NCI-H2196 (cell line): ENCODE measurements around the gene RGS6.
A peak's percentile ranks its signal among the peaks of the same experiment; 100 is the strongest.

Source experiments
- DNase-seq: peaks from one replicate; lab custom pipeline; 2025; ENCODE audit not compliant: unreplicated experiment; lab: John Stamatoyannopoulos, UW

RGS6 gene

GRCh38 chr14:72237722-72238666 is 305.8 kb downstream of the RGS6 start:
- no peak for DNase-seq

- DNase-seq = no peak
Measured at GRCh38 chr14:72243309-72244293, 311.4 kb downstream of the RGS6 start.

DNA sequence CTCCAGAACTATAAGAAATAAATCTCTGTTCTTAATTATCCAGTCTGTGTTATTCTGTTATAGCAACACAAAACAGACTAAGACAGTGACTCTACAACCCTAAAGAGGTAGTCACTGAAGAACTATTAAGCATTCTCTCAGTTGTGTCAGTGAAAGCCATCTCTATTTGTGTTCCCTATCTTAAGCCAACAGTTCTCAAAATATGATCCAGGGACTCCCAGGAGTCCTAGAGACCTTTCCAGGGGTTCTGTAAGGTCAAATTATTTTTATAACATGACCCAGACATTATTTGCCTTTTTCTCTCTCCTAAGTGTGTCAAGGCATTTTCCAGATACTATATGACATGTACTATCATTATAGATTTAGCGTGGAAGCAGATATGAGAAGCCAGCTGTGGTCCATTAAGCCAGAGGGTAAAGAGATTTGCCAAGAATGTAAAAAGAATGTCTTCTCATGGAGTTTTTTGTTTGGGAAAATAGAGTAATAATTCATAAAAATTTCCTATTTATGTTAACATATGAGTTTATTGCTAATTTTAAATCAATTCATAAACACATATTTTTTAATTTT is 315.8 kb downstream of the RGS6 start:
- DNase-seq = no peak

- no peak for DNase-seq
Measured at GRCh38 chr14:72253503-72253902, 321.3 kb downstream of the RGS6 start.

DNA sequence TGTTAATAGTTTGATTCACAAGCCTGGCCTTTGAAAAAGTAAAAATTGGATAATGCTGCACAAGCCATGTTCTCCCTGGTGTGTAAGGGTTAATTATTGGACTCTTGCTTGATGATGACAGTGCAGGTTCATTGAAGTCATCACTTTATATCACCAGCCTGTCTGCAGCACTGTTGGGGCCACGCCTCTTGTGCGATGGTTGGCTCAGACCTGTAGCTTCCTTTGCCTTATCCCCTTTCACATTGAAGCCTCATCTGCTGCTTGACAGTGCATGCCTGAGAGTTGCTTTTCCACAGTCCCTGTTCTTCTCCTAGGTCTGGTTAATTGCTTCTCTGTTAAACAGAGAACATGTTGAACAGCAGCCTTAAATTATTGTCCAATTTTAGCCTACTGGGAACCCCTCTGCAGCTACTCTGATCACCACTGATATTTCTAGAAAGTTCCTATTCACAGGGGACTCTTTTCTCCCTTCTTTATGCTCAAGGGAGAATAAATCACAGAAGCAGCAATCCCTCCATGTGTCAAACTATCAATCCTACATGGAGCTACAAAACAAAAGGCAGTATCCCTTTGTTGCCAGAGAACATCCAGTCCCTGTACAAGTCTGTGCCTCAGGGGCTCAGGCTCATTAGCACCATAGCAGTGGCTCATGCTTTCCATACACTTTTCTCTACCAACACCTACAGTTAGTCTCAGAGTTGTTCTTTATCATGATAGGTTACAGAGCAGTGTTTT is 322.1 kb downstream of the RGS6 start:
- no peak for DNase-seq

DNA sequence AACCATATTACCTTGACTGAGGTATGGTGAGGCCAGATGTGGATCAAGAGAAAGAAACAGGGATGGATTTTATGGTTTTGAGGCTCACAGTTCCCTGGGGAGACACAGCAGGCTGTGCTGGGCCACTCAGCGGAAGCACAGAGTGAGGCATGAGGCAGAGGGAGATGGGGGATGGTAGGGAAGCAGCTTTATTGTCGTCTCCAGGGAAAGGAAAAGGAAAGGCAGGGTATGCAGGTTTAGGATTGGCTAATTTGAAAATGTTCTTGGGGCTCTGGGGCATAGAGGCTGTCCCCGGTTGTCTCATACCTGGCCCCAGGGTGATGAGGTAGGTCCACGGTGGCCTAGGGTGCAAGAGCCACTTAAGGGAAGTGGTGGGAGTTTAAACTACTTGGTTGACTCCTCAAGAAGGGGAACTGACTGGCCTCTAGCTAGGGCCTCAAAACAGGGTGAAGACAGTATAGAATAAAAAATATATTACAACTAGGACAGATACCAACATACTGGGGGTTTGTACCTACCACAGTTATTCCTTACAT is 322.8 kb downstream of the RGS6 start:
- DNase-seq = no peak

DNA sequence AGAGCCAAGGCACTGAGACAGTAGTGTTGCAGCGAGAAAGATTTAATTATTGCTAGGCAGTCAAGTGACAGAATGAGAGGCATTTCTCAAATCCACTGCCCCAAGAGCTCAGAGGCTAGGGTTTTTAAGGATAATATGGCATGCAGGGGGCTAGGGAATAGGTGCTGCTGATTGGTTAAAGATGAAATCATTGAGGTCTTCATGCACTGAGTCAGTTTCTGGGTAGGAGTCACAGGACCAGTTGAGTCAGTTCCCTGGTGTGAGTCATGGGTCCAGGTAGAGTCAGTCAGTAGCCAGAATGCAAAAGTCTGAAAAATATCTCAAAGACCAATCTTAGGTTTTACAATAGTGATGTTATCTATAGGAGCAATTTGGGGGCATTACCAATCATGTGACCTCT is 323.8 kb downstream of the RGS6 start:
- DNase-seq = no peak

DNA sequence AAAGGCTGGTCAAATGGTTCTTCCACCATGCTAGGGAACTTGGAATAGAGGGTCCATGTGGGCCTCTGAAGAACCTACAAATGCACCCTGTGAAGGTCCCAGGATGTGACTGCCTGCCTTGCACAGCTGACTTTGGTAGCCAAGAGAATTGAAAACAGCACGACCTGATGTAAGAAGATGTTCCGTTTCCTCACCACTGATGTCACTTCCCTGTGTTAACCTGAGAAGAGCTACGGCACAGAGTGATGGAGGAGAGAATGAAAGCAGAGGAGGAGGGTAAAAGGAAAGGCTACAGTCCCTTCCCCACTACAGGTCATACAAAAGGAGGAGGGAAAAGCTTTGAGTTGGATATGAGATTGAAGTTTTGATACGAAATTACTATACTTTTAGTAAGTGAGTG is 328.8 kb downstream of the RGS6 start:
- no peak for DNase-seq

DNA sequence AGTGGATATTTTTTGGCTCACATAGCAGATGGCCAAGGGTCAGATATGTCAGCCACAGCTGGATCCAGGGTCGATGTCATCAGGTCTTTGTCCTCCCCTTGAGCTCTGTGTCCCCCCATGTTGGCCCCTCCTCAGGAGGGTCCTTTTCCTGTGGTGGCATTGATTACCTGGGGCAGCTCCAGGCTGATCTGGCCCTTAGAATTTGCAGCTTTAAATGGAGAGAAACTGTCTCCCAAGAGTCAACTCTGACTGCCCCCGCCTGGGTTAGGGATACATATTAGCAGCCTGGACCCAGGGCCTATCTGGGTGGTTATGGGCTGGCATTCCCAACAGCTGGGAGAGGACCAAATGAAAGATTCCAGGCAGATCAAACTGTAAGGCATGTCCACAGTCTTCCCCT is 330.5 kb downstream of the RGS6 start:
- no peak for DNase-seq

DNA sequence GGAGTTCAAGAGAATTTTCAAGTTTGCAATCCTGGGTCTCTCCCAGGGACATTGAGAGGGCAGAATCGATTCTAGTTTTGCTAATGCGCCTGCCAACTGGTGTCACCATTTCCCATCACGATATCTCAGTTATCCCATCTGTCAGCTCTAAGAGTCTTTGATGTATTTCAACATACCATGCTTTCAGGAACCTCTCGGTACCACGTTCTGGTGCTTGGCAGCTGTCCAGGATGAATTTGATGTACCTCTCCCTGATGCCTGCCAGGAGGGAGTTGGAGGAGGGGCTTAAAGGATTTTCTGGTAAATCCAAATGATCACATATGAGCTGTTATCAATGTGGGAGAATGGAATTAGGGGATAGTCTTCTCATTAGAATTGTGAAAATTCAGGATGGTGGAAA is 332.5 kb downstream of the RGS6 start:
- no peak for DNase-seq

DNA sequence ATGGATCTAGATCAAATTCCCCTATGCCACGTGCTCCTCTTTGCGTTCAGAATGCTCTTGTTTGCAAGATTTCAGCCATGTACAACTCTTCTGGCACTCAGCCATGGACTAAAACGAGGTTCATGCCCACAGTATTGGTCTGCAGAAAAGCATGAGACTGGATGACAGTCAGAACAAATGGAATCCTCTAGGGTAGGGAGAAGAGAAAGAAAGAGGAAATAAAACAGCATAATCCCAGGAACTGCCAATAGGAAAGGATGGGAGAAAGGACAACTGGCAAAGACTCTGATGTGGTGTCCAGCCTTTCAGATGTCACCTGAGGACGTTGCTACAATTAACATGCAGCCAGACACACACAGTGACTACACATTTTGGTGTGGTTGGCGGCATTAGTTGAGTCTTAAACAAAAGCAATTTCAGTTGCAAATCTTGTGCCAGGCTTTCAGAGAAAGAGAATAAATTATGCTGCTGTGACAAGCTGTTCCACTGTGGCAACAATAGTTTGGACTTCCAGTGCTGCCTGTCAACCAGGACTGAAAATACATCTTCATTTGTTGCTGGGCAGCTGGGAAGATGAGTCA is 338.0 kb downstream of the RGS6 start:
- no peak for DNase-seq

DNA sequence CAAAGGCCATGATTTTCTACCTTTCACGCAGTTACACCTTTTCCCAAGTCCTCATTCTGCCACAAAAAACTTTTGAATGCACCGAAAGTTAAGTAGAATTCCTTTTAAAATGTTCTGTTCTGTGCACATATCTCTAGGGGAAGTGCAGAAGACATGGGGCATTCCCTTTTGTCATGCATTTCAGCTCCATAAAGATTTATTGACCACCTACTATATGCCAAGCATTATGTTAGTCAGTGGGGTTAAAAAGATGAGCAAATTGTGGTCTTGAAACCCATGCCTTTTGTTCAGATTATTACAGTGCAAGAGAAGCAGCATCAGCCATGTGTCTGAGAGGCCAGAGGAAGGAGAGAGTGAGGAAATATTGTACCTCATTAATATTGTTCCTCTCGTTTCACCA is 338.5 kb downstream of the RGS6 start:
- DNase-seq = no peak

GRCh38 chr14:72275242-72275641 is 343.0 kb downstream of the RGS6 start:
- no peak for DNase-seq

GRCh38 chr14:72278316-72278715 is 346.1 kb downstream of the RGS6 start:
- no peak for DNase-seq

- no peak for DNase-seq
Measured at GRCh38 chr14:72284176-72284575, 351.9 kb downstream of the RGS6 start.

DNA sequence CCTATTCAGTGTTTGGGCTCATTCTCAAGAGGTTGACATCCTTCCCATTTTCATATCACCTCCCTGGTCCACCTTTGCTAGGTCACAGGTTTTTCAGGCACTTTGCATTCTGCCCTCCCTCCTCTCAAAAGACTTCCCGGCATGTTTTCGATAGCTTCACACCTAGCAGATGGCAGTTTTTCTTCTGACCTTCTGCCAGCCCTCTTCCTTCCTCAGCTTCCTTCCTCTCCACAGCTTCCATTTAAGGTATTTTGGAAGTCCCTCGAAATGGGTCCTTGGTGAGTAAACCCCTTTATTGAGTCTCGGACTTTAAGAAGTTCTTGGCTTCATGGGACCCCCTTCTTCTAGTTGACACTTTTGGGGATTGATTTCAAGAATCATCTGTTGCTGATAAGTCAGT is 358.0 kb downstream of the RGS6 start:
- DNase-seq = no peak

DNA sequence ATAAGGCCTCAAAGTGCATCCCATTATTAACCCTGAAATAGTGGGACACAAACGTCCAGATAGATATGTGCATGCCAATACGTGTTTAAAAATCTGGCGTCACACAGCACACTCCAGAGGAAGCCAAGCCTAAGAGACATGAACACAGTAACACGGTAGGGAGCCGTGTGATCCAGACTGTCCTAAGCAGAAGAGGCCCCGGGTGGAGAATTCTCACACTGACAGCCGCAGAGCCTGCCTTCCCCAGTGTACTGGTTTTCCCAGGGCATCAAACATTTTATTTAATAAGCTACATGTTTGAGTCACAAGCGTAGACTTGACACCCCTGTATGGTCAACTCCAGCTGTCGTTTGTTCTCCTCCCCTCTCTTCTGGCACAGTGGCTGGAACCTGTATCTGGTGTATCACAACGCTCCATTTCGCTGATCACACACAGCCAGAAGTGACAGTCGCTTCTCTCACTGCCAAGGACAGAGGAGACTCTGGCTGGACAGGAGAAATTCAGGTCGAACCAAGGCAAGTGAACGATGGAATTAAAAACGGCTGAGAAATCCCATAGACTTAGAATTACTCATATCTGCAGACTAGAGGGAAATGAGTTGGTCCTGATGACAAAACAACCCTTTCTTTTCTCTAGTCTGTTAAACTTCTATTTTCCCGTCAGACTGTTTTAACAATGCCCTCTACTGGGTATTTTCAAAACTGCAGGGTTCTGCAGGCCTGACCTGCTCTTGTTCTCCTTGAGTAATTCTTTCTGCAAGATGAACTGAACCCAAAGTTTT is 359.9 kb downstream of the RGS6 start:
- peak; percentile 49 for DNase-seq

DNA sequence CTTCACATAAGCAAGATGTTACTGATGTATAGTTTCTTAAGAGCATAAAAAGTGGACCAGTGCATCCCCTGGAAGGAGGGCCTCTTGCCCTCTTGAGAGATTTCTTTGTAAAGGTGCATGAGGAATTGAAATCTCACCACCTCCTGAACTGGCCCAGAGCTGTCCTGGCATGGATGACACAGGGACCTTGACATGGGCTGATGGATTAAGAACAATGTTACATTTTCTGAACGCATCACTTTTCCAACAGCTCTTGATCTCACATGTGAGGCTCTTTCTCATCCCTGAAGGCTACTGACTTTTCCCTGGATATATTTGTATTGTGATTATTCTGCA is 360.4 kb downstream of the RGS6 start:
- no peak for DNase-seq

- DNase-seq = no peak
Measured at GRCh38 chr14:72301352-72301751, 369.1 kb downstream of the RGS6 start.

- DNase-seq = no peak
Measured at GRCh38 chr14:72303930-72304329, 371.7 kb downstream of the RGS6 start.
